ENCODE results near the gene TULP1. TPM values are rescaled to one million over a fixed set of nuclear protein-coding genes. Genes with fewer than 3 reads are reported as not detected.

Gene TULP1
- total and polyA plus RNA-seq, 2 experiments from 2014 or later = not detected

DNA sequence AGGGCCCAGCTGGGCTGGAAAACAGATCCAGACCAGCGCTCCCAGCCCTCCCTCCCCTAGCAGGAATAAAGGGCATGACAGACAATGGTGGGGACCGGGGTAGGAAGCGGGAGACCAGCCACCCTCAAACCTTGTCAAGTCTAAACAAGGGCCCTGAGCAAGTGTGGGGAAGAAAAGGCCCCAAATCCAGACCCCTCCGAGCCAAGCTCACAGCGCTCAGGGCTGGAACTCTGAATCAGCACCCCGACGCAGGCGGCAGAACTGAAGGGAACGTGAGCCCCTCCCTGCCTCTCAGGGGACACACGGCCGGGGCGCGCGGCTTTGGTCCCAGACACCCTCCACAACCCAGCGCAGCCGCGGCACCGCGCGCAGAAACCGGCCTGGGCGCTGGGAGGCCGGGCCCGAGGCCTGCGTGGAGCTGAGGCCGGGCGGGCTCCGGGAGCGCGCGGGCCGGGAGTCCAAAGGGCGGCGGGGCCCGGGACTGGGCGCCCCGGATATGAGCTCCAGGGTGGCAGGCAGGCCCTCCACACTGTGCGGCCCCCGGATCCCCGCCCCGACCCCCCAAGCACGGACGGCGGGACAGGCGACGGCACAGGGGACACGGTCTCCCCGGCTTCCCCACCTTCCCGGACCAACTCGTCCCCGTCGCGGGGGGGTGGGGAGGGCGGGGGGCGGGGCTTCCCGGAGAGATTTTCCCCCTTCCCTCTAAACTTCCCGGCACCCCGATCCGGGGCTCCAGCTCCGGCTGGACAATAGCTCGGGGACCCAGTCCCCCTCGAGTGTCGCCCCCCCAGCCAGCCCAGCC is 16.5 kb downstream of the TULP1 start:
- Histone ChIP-seq H2AFZ (peak overlapping the region; percentile 74), H3F3A (ENCODE audit: insufficient read depth) (0 out of 2 replicates have a peak, but pooled peaks cover 5% of the 10 kb centered on the region), H3K9ac (peak overlapping the region; percentile 79), H3K4me1 (ENCODE audit: insufficient read depth) (peaks cover 8% of the 10 kb centered on the region), H3K27me3 (replicated peaks; ENCODE audit: insufficient read depth) (no peaks in the 10 kb centered on the region), H3K4me3 (peak overlapping the region; percentile 82), H3K9me2 (ENCODE audit: insufficient read depth) (no peaks in the 10 kb centered on the region), H3K36me3 (ENCODE audit: low read depth) (no peaks in the 10 kb centered on the region), H4K20me1 (ENCODE audit: insufficient read depth) (no peaks in the 10 kb centered on the region), H3K4me2 (ENCODE audit: unreplicated experiment) (peak overlapping the region; percentile 72), H3K79me2 (ENCODE audit: insufficient read depth) (peaks cover 55% of the 10 kb centered on the region), H3K27ac (peak overlapping the region; percentile 37), H3K9me3 (ENCODE audit: low read depth) (no peaks in the 10 kb centered on the region)
- peak; percentile 77 for DNase-seq
- WGBS, 2 experiments (ENCODE audit: low coverage in 1 of 2, low lambda C conversion rate in 2 of 2, missing lambda C conversion rate in 2 of 2) = 1 to 3% methylated on average over 24 to 32 of the region's 63 CpGs
- in situ Hi-C loops (cut with MboI) = no loop called here
- TF ChIP-seq EZH2 (IDR thresholded peaks at IDR 0.05; ENCODE audit: insufficient read depth, poor library complexity, severe bottlenecking) (no peak), EZH2phosphoT487 (IDR thresholded peaks at IDR 0.05; ENCODE audit: insufficient read depth, low read depth) (no peak)

DNA sequence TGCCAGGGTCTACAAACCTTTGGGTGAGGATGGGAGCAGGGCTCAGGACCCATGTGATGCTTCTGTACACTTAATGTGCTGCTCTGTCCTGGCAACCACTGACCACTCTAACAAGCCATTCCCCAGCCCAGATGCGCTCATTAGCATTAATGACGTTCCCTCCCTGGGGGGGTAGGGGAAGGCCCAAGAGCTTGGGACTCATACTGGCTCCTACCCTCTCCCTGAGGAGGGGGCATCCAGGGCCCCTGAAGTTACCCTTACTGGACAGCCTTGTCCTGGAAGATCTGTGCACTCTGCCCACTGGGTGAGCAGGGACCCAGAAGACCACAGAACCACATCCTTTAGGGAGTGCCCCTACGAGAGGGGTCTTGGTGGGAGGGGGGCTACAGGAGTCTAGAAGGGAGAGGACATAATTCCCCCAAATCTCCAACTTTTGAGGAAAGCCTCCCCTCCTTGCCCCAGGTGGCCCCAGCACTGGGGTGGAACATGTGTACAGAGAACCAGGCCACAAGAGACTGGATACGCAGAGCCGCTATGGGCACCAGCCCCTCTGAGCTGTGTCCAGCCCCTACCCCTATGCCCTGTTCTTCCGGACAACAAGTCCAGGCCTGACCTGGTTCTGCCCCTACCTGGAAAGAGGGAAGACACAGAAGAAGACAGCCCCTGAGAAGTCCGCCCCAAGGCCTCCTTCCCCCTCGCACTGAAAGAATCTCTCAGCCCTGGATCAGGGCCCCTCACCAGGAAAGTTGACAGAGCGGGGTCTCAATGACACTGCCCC is 17.2 kb downstream of the TULP1 start:
- Histone ChIP-seq H3K79me2 (ENCODE audit: insufficient read depth) (peaks cover 63% of the 10 kb centered on the region), H3K27ac (no peak overlapping the region; the same call in 1 of the 2 replicates), H3K4me3 (peak overlapping the region; percentile 82), H3K9me3 (ENCODE audit: low read depth) (no peaks in the 10 kb centered on the region), H2AFZ (peak overlapping the region; percentile 74; the same call in 1 of the 2 replicates), H3K36me3 (ENCODE audit: low read depth) (no peaks in the 10 kb centered on the region), H3F3A (ENCODE audit: insufficient read depth) (0 out of 2 replicates have a peak, but pooled peaks cover 5% of the 10 kb centered on the region), H3K4me2 (ENCODE audit: unreplicated experiment) (peak overlapping the region; percentile 72), H3K9ac (peak overlapping the region; percentile 79), H3K4me1 (ENCODE audit: insufficient read depth) (peaks cover 10% of the 10 kb centered on the region), H4K20me1 (ENCODE audit: insufficient read depth) (no peaks in the 10 kb centered on the region), H3K27me3 (replicated peaks; ENCODE audit: insufficient read depth) (no peaks in the 10 kb centered on the region), H3K9me2 (ENCODE audit: insufficient read depth) (no peaks in the 10 kb centered on the region)
- in situ Hi-C loops (cut with MboI) = no loop called here
- DNase-seq = peak; percentile 16
- WGBS, 2 experiments (ENCODE audit: low coverage in 1 of 2, low lambda C conversion rate in 2 of 2, missing lambda C conversion rate in 2 of 2) = 73 to 76% methylated on average over 8 to 9 of the region's 9 CpGs
- TF ChIP-seq EZH2phosphoT487 (IDR thresholded peaks at IDR 0.05; ENCODE audit: insufficient read depth, low read depth) (no peak), EZH2 (IDR thresholded peaks at IDR 0.05; ENCODE audit: insufficient read depth, poor library complexity, severe bottlenecking) (no peak)

GRCh38 chr6:35494161-35494563 is 18.5 kb downstream of the TULP1 start:
- TF ChIP-seq EZH2 (IDR thresholded peaks at IDR 0.05; ENCODE audit: insufficient read depth, poor library complexity, severe bottlenecking) (no peak), EZH2phosphoT487 (IDR thresholded peaks at IDR 0.05; ENCODE audit: insufficient read depth, low read depth) (no peak)
- Histone ChIP-seq H3K9me3 (ENCODE audit: low read depth) (no peaks in the 10 kb centered on the region), H3K4me3 (no peak overlapping the region), H3K27me3 (replicated peaks; ENCODE audit: insufficient read depth) (no peaks in the 10 kb centered on the region), H3K4me1 (ENCODE audit: insufficient read depth) (peaks cover 18% of the 10 kb centered on the region), H3K79me2 (ENCODE audit: insufficient read depth) (peaks cover 75% of the 10 kb centered on the region), H3K9ac (no peak overlapping the region), H4K20me1 (ENCODE audit: insufficient read depth) (no peaks in the 10 kb centered on the region), H3K4me2 (ENCODE audit: unreplicated experiment) (no peak overlapping the region), H3K36me3 (ENCODE audit: low read depth) (no peaks in the 10 kb centered on the region), H3F3A (ENCODE audit: insufficient read depth) (no peaks in the 10 kb centered on the region), H3K9me2 (ENCODE audit: insufficient read depth) (no peaks in the 10 kb centered on the region), H2AFZ (no peak overlapping the region), H3K27ac (no peak overlapping the region)
- in situ Hi-C loops (cut with MboI) = no loop called here
- WGBS, 2 experiments (ENCODE audit: low coverage in 1 of 2, low lambda C conversion rate in 2 of 2, missing lambda C conversion rate in 2 of 2) = 60 to 63% methylated on average over 4 of the region's 4 CpGs
- peak; percentile 35 for DNase-seq

GRCh38 chr6:35493307-35493983 is 19.3 kb downstream of the TULP1 start:
- no peak for TF ChIP-seq EZH2phosphoT487 (IDR thresholded peaks at IDR 0.05; ENCODE audit: insufficient read depth, low read depth)
- Histone ChIP-seq H4K20me1 (ENCODE audit: insufficient read depth) (no peaks in the 10 kb centered on the region), H3K27ac (no peak overlapping the region), H3F3A (ENCODE audit: insufficient read depth) (no peaks in the 10 kb centered on the region), H3K4me1 (ENCODE audit: insufficient read depth) (peaks cover 18% of the 10 kb centered on the region), H3K4me2 (ENCODE audit: unreplicated experiment) (no peak overlapping the region), H3K36me3 (ENCODE audit: low read depth) (no peaks in the 10 kb centered on the region), H3K9me2 (ENCODE audit: insufficient read depth) (no peaks in the 10 kb centered on the region), H3K79me2 (ENCODE audit: insufficient read depth) (peaks cover 82% of the 10 kb centered on the region), H3K4me3 (no peak overlapping the region), H3K27me3 (replicated peaks; ENCODE audit: insufficient read depth) (no peaks in the 10 kb centered on the region), H3K9me3 (ENCODE audit: low read depth) (no peaks in the 10 kb centered on the region), H3K9ac (no peak overlapping the region), H2AFZ (no peak overlapping the region)
- 89% methylated on average over 28 of the region's 28 CpGs for WGBS, 2 experiments (ENCODE audit: low coverage in 1 of 2, low lambda C conversion rate in 2 of 2, missing lambda C conversion rate in 2 of 2)
- in situ Hi-C loops (cut with MboI) = no loop called here
- no peak for DNase-seq
